GM12878 (cell line): ENCODE measurements around the gene MGME1. TPM values are rescaled to one million over a fixed set of nuclear protein-coding genes. Genes with fewer than 3 reads are reported as not detected.

Experiments
- ATAC-seq: fragments of 200-7000 bp; cut with Tn5 transposase; 3 replicates; pipeline ENCODE4 v1.9.1; 2020; ENCODE audit warnings: mild to moderate bottlenecking, moderate library complexity
- BruUV-seq: library from RNA; stranded (reverse); fragments of 400-500 nt; replicated peaks from 2 replicates; lab custom pipeline; 2021; lab: Mats Ljungman, UMichigan
- CTCF ChIA-PET: fragments of 300-600 bp; sonication (Branson Sonifier 250); formaldehyde crosslinking; extraction: SDS; loops from one replicate; lab custom pipeline; 2021; ENCODE audit warnings: inconsistent platforms; lab: Yijun Ruan, JAX
- POLR2A ChIA-PET: fragments of 350-600 bp; formaldehyde crosslinking; extraction: SDS; loops from one replicate; lab custom pipeline; 2021; ENCODE audit warnings: inconsistent platforms; lab: Charles Lee
- RAD21 ChIA-PET: fragments of 300-600 bp; sonication (Branson Sonifier 250); formaldehyde crosslinking; loops from one replicate; lab custom pipeline; 2023; ENCODE audit warnings: antibody characterized with exemption; ENCODE audit not compliant: unreplicated experiment; lab: Charles Lee
- SMC1A ChIA-PET: fragments of 300-600 bp; sonication (Branson Sonifier 250); formaldehyde crosslinking; loops from one replicate; lab custom pipeline; 2023; ENCODE audit not compliant: unreplicated experiment, uncharacterized antibody; lab: Charles Lee
- DNase-seq: peaks from one replicate; pipeline ENCODE4 v3.0.0-alpha.2; 2011; ENCODE audit warnings: low read depth, low spot score
- FAIRE-seq: peaks from 3 replicates; lab custom pipeline; 2011; peaks lifted over from hg19 to GRCh38; lab: Jason Lieb, UNC
- H2AFZ ChIP-seq: 2 replicates; pipeline ENCODE4 v1.6.0; 2011; ENCODE audit warnings: low read depth, low read length, control low read depth; ENCODE audit not compliant: control insufficient read depth
- H3K27ac ChIP-seq: 2 replicates; pipeline ENCODE4 v1.5.1; 2011; ENCODE audit warnings: control low read depth; ENCODE audit not compliant: control insufficient read depth, insufficient read depth
- H3K27me3 ChIP-seq, 2 experiments: replicated peaks in 1 of 2; 2 replicates each; pipeline versions ENCODE4 v1.6.0 to v1.6.1; 2011; ENCODE audit warnings: low read length in 1 of 2; ENCODE audit not compliant: control insufficient read depth in 2 of 2, insufficient read depth in 2 of 2
- H3K36me3 ChIP-seq, 2 experiments: 2 replicates each; pipeline ENCODE4 v1.5.1; 2011; ENCODE audit warnings: low read length in 1 of 2; ENCODE audit not compliant: control insufficient read depth in 2 of 2, insufficient read depth in 2 of 2
- H3K4me1 ChIP-seq: 2 replicates; pipeline ENCODE4 v1.6.1; 2011; ENCODE audit warnings: mild to moderate bottlenecking, low read length, moderate library complexity, mixed read lengths; ENCODE audit not compliant: control insufficient read depth, insufficient read depth
- H3K4me2 ChIP-seq: 2 replicates; pipeline ENCODE4 v1.6.0; 2011; ENCODE audit warnings: control low read depth; ENCODE audit not compliant: control insufficient read depth, insufficient read depth
- H3K4me3 ChIP-seq: fragments of 200-600 bp; sonication (generic); 2 replicates; pipeline ENCODE4 v1.5.1; 2016
- H3K79me2 ChIP-seq: 2 replicates; pipeline ENCODE4 v1.6.0; 2011; ENCODE audit warnings: low read length; ENCODE audit not compliant: control insufficient read depth, insufficient read depth
- H3K9ac ChIP-seq: 2 replicates; pipeline ENCODE4 v1.8.0; 2011; ENCODE audit warnings: low read length, control low read depth, mixed read lengths; ENCODE audit not compliant: control insufficient read depth, insufficient read depth
- H3K9me3 ChIP-seq: replicated peaks from 3 replicates; pipeline ENCODE4 v1.5.1; 2011; ENCODE audit warnings: mild to moderate bottlenecking, low read length; ENCODE audit not compliant: control insufficient read depth, insufficient read depth
- H4K20me1 ChIP-seq: 2 replicates; pipeline ENCODE4 v1.6.0; 2011; ENCODE audit not compliant: control insufficient read depth, insufficient read depth
- SIX5 ChIP-seq: IDR thresholded peaks from 2 replicates; pipeline ENCODE4 v1.6.1; 2011; ENCODE audit warnings: mild to moderate bottlenecking, low read depth, low read length, moderate library complexity; ENCODE audit not compliant: severe bottlenecking
- SMAD1 ChIP-seq: fragments of 450-650 bp; IDR thresholded peaks from 2 replicates; pipeline ENCODE4 v1.6.1; 2018; ENCODE audit warnings: mild to moderate bottlenecking, low read depth; ENCODE audit not compliant: partially characterized antibody
- TARDBP ChIP-seq: IDR thresholded peaks from 2 replicates; pipeline ENCODE4 v1.6.1; 2016; ENCODE audit warnings: borderline replicate concordance
- WGBS: methylation state at CpG from one replicate; pipeline ENCODE4 v1.1.6; 2016; ENCODE audit warnings: low lambda C conversion rate; ENCODE audit not compliant: insufficient replicate concordance, insufficient coverage; ENCODE audit errors: missing lambda C conversion rate; 5-methylcytosine and 5-hydroxymethylcytosine counted together
- in situ Hi-C: fragments of 300-500 bp; cut with MboI; formaldehyde crosslinking; loops from 9 replicates; pipeline ENCODE4 v1.14.3; 2018; ENCODE audit warnings: mixed read lengths
- intact Hi-C: fragments of 100-400 bp; cut with micrococcal nuclease; formaldehyde crosslinking; loops from one replicate; pipeline ENCODE4 v1.14.2; 2022; ENCODE audit not compliant: unreplicated experiment
- polyA plus RNA-seq, 11 experiments: library from polyadenylated mRNA; depleted of rRNA in 4 of 11; unstranded in 6 of 11; stranded (reverse) in 5 of 11; fragments of >200 nt; fragmentation: Nextera tagmentation in 4 of 11; fragmentation: Illumina TruSeq in 1 of 11; extraction: Ambion mirVana in 4 of 11; extraction: Trizol in 1 of 11; gene quantifications; 1 replicate in 1 of 11; 2 replicates in 10 of 11; pipeline versions ENCODE4 v1.2.1 to v1.2.3, GENCODE V29; 2011 to 2016; ENCODE audit warnings: inconsistent platforms in 2 of 11, missing spikeins in 2 of 11, low read depth in 1 of 11
- total RNA-seq, 4 experiments: library from RNA; depleted of rRNA in 3 of 4; stranded (reverse); fragments of >200 nt in 3 of 4; fragmentation: Illumina TruSeq in 1 of 4; extraction: Trizol in 1 of 4; gene quantifications; 2 replicates each; pipeline versions ENCODE4 v1.2.1 to v1.2.3, GENCODE V29; 2013 to 2021
- TF ChIP-seq, protein P1 (sequence below): fragments of 450-650 bp; conservative IDR thresholded peaks from 2 replicates; pipeline ENCODE4 v1.6.1; 2017; ENCODE audit warnings: mild to moderate bottlenecking, moderate library complexity
- TF ChIP-seq, protein P2 (sequence below): fragments of 150-350 bp; IDR thresholded peaks from 2 replicates; pipeline ENCODE4 v1.6.1; 2016; ENCODE audit warnings: low read depth, low read length
- TF ChIP-seq, protein P3 (sequence below): fragments of 450-650 bp; formaldehyde crosslinking; IDR thresholded peaks from 2 replicates; pipeline ENCODE4 v1.4.0; 2022; ENCODE audit warnings: mild to moderate bottlenecking, moderate library complexity

Gene MGME1
- total and polyA plus RNA-seq, 10 of the 15 experiments (the other 5 are each of a cell fraction or from before 2014, with no cell fraction given): 13.4 to 44.8 (median 30.6) TPM

GRCh38 chr20:17933121-17933520 is 35.7 kb upstream of the MGME1 start:
- 0% methylated on average over 1 of the region's 1 CpG for WGBS
- Histone ChIP-seq H3K4me3 (no peak overlapping the region), H3K9me3 (no peaks in the 10 kb centered on the region; the same call in 2 of the 3 replicates), H3K9ac (no peak overlapping the region), H3K4me2 (no peak overlapping the region), H3K27ac (no peak overlapping the region)
- intact Hi-C loops: no loop called here
- ChIA-PET RAD21 (no interaction called here), CTCF (no interaction called here)
- ATAC-seq (no peak), DNase-seq (no peak), FAIRE-seq (peak; percentile 59)
- in situ Hi-C loops: no loop called here
- no TSS peak for BruUV-seq
- TF ChIP-seq SMAD1 (no peak), TARDBP (no peak), SIX5 (no peak)
- TF ChIP-seq, protein P1, sequence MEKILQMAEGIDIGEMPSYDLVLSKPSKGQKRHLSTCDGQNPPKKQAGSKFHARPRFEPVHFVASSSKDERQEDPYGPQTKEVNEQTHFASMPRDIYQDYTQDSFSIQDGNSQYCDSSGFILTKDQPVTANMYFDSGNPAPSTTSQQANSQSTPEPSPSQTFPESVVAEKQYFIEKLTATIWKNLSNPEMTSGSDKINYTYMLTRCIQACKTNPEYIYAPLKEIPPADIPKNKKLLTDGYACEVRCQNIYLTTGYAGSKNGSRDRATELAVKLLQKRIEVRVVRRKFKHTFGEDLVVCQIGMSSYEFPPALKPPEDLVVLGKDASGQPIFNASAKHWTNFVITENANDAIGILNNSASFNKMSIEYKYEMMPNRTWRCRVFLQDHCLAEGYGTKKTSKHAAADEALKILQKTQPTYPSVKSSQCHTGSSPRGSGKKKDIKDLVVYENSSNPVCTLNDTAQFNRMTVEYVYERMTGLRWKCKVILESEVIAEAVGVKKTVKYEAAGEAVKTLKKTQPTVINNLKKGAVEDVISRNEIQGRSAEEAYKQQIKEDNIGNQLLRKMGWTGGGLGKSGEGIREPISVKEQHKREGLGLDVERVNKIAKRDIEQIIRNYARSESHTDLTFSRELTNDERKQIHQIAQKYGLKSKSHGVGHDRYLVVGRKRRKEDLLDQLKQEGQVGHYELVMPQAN: no peak
- TF ChIP-seq, protein P2, sequence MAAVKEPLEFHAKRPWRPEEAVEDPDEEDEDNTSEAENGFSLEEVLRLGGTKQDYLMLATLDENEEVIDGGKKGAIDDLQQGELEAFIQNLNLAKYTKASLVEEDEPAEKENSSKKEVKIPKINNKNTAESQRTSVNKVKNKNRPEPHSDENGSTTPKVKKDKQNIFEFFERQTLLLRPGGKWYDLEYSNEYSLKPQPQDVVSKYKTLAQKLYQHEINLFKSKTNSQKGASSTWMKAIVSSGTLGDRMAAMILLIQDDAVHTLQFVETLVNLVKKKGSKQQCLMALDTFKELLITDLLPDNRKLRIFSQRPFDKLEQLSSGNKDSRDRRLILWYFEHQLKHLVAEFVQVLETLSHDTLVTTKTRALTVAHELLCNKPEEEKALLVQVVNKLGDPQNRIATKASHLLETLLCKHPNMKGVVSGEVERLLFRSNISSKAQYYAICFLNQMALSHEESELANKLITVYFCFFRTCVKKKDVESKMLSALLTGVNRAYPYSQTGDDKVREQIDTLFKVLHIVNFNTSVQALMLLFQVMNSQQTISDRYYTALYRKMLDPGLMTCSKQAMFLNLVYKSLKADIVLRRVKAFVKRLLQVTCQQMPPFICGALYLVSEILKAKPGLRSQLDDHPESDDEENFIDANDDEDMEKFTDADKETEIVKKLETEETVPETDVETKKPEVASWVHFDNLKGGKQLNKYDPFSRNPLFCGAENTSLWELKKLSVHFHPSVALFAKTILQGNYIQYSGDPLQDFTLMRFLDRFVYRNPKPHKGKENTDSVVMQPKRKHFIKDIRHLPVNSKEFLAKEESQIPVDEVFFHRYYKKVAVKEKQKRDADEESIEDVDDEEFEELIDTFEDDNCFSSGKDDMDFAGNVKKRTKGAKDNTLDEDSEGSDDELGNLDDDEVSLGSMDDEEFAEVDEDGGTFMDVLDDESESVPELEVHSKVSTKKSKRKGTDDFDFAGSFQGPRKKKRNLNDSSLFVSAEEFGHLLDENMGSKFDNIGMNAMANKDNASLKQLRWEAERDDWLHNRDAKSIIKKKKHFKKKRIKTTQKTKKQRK: no peak
- TF ChIP-seq, protein P3, sequence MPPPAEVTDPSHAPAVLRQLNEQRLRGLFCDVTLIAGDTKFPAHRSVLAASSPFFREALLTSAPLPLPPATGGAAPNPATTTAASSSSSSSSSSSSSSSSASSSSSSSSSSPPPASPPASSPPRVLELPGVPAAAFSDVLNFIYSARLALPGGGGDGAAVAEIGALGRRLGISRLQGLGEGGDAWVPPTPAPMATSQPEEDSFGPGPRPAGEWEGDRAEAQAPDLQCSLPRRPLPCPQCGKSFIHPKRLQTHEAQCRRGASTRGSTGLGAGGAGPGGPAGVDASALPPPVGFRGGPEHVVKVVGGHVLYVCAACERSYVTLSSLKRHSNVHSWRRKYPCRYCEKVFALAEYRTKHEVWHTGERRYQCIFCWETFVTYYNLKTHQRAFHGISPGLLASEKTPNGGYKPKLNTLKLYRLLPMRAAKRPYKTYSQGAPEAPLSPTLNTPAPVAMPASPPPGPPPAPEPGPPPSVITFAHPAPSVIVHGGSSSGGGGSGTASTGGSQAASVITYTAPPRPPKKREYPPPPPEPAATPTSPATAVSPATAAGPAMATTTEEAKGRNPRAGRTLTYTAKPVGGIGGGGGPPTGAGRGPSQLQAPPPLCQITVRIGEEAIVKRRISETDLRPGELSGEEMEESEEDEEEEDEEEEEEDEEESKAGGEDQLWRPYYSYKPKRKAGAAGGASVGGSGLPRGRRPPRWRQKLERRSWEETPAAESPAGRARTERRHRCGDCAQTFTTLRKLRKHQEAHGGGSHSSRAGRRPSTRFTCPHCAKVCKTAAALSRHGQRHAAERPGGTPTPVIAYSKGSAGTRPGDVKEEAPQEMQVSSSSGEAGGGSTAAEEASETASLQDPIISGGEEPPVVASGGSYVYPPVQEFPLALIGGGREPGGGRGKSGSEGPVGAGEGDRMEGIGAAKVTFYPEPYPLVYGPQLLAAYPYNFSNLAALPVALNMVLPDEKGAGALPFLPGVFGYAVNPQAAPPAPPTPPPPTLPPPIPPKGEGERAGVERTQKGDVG (CRISPR knock-in tag): no peak
- TF ChIP-seq, all 136 proteins: peak for 0
- H3K79me2 ChIP-seq: no peaks in the 10 kb centered on the region
- peaks cover 8% of the 10 kb centered on the region; the same call in 1 of the 2 replicates for H3K4me1 ChIP-seq
- H2AFZ ChIP-seq: no peak overlapping the region
- peaks cover 0 to 4% of the 10 kb centered on the region in 2 experiments; a peak in 2 of 4 replicates for H3K27me3 ChIP-seq
- no peaks in the 10 kb centered on the region for H4K20me1 ChIP-seq
- ChIA-PET POLR2A (no interaction called here), SMC1A (interaction anchor here (0.6 kb wide), 1 partner anchor 162 kb away, joined by 4 read pairs; no protein-coding TSS in a partner anchor)
- H3K36me3 ChIP-seq: no peaks in the 10 kb centered on the region
